Small intestine (tissue), 7 donors: ENCODE data around the gene TMEM248. TPM values are rescaled to one million over a fixed set of nuclear protein-coding genes. Genes with fewer than 3 reads are reported as not detected.

Experiments
- DNase-seq, 2 donors: peaks; one replicate each; pipeline versions ENCODE4 v3.0.0 to v3.0.0-alpha.2; 2013
- FAIRE-seq: peaks from 2 replicates; lab custom pipeline; 2012; peaks lifted over from hg19 to GRCh38; lab: Jason Lieb, UNC
- H3K27ac ChIP-seq, 3 donors: one replicate each; pipeline ENCODE4 v1.5.1; 2013; ENCODE audit warnings: low read length in 2 of 3, mild to moderate bottlenecking in 2 of 3, control low read depth in 1 of 3, inconsistent platforms in 1 of 3, low read depth in 1 of 3, moderate library complexity in 1 of 3
- H3K27me3 ChIP-seq, 3 donors: one replicate each; pipeline ENCODE4 v1.6.1; 2013; ENCODE audit warnings: low read length in 3 of 3, inconsistent platforms in 1 of 3; ENCODE audit not compliant: control insufficient read depth in 3 of 3, insufficient read depth in 3 of 3
- H3K36me3 ChIP-seq, 3 donors: one replicate each; pipeline ENCODE4 v1.6.1; 2013; ENCODE audit warnings: low read length in 3 of 3, inconsistent platforms in 1 of 3, low read depth in 1 of 3, mild to moderate bottlenecking in 1 of 3, moderate library complexity in 1 of 3; ENCODE audit not compliant: control insufficient read depth in 3 of 3, insufficient read depth in 2 of 3
- H3K4me1 ChIP-seq, 3 donors: one replicate each; pipeline ENCODE4 v1.6.1; 2013; ENCODE audit warnings: low read length in 2 of 3, inconsistent platforms in 1 of 3, low read depth in 1 of 3, mild to moderate bottlenecking in 1 of 3, moderate library complexity in 1 of 3; ENCODE audit not compliant: control insufficient read depth in 3 of 3, insufficient read depth in 2 of 3
- H3K4me3 ChIP-seq, 3 donors: one replicate each; pipeline ENCODE4 v1.5.1; 2013; ENCODE audit warnings: low read length in 3 of 3, control low read depth in 1 of 3, inconsistent platforms in 1 of 3, low read depth in 1 of 3, mild to moderate bottlenecking in 1 of 3, moderate library complexity in 1 of 3
- H3K9me3 ChIP-seq, 2 donors: one replicate each; pipeline ENCODE4 v1.6.1; 2013; ENCODE audit warnings: low read depth in 1 of 2, low read length in 1 of 2; ENCODE audit not compliant: control insufficient read depth in 2 of 2, insufficient read depth in 1 of 2
- WGBS, 3 donors: extraction: QIAGEN DNeasy Blood & Tissue Kit; methylation state at CpG; one replicate each; pipeline ENCODE4 v1.1.7; 2013; 5-methylcytosine and 5-hydroxymethylcytosine counted together
- polyA plus RNA-seq, 4 donors: library from polyadenylated mRNA; stranded (reverse) in 3 of 4; unstranded in 1 of 4; fragments of 200-250 nt in 3 of 4; fragments of 120-200 nt in 1 of 4; gene quantifications; one replicate each; pipeline versions ENCODE4 v1.2.1 to v1.2.3, GENCODE V29; 2013
- donor health status: healthy with polysubstance abuse.
- donor health status: control.
- donor health status: control.
- donor health status: Bipolar disorder and iron deficiency.
- donor health status: healthy.

The TMEM248 gene
- polyA plus RNA-seq, 4 donors = 16.3 to 61.9 (median 37.3) TPM

- peaks cover 5 to 9% (median 7%) of the 10 kb centered on the region in 3 donors for H3K4me1 ChIP-seq
- peaks cover 0 to 33% (median 2%) of the 10 kb centered on the region in 3 donors for H3K36me3 ChIP-seq
- 63 to 82% (median 65%) methylated on average over 3 of the region's 3 CpGs for WGBS, 3 donors
- H3K9me3 ChIP-seq = no peaks in the 10 kb centered on the region
- no peaks in the 10 kb centered on the region for H3K27me3 ChIP-seq
- no peak overlapping the region for H3K4me3 ChIP-seq
- no peak for FAIRE-seq
- no peak for DNase-seq
- no peak overlapping the region for H3K27ac ChIP-seq
These were observed 4.2 kb downstream of the TMEM248 start for GRCh38 chr7:66925255-66925654.

GRCh38 chr7:66927348-66927948 is 6.4 kb downstream of the TMEM248 start:
- H3K9me3 ChIP-seq = no peaks in the 10 kb centered on the region
- no peak overlapping the region for H3K27ac ChIP-seq
- no peak overlapping the region for H3K4me3 ChIP-seq
- 58 to 69% (median 67%) methylated on average over 7 of the region's 7 CpGs for WGBS, 3 donors
- no peaks in the 10 kb centered on the region for H3K27me3 ChIP-seq
- H3K36me3 ChIP-seq = peaks cover 0 to 40% (median 2%) of the 10 kb centered on the region in 3 donors
- FAIRE-seq (no peak), DNase-seq (no peak)
- peaks cover 7 to 8% (median 7%) of the 10 kb centered on the region in 3 donors for H3K4me1 ChIP-seq

- Histone ChIP-seq H3K4me1 (peaks cover under 1 to 4% (median 3%) of the 10 kb centered on the region in 3 donors), H3K9me3 (no peaks in the 10 kb centered on the region), H3K27me3 (no peaks in the 10 kb centered on the region), H3K36me3 (peaks cover 0 to 37% (median 2%) of the 10 kb centered on the region in 3 donors), H3K4me3 (no peak overlapping the region), H3K27ac (no peak overlapping the region)
- FAIRE-seq (no peak), DNase-seq (no peak)
- WGBS, 3 donors = 89 to 93% (median 92%) methylated on average over 4 of the region's 4 CpGs
These were observed 7.4 kb downstream of the TMEM248 start for GRCh38 chr7:66928388-66928787.

- FAIRE-seq (no peak), DNase-seq (no peak)
- Histone ChIP-seq H3K27ac (no peak overlapping the region), H3K4me3 (no peak overlapping the region), H3K27me3 (no peaks in the 10 kb centered on the region), H3K36me3 (peaks cover 0 to 34% (median 2%) of the 10 kb centered on the region in 3 donors), H3K9me3 (no peaks in the 10 kb centered on the region), H3K4me1 (peaks cover 0 to 4% (median 3%) of the 10 kb centered on the region in 3 donors)
- WGBS, 3 donors = 91 to 96% (median 93%) methylated on average over 8 of the region's 8 CpGs
These were observed 8.1 kb downstream of the TMEM248 start for GRCh38 chr7:66929165-66929564.

- H3K27me3 ChIP-seq = no peaks in the 10 kb centered on the region
- FAIRE-seq (no peak), DNase-seq (no peak)
- WGBS, 3 donors = 96 to 99% (median 96%) methylated on average over 5 of the region's 5 CpGs
- H3K9me3 ChIP-seq = no peaks in the 10 kb centered on the region
- H3K36me3 ChIP-seq = peaks cover 0 to 32% (median 2%) of the 10 kb centered on the region in 3 donors
- no peak overlapping the region for H3K4me3 ChIP-seq
- H3K4me1 ChIP-seq = peaks cover 0 to 4% (median 3%) of the 10 kb centered on the region in 3 donors
- H3K27ac ChIP-seq = no peak overlapping the region
These were observed 8.9 kb downstream of the TMEM248 start for GRCh38 chr7:66929935-66930334.

- DNase-seq = peak in 1 of 2 donors; percentile 22
- Histone ChIP-seq H3K27ac (no peak overlapping the region), H3K4me3 (no peak overlapping the region), H3K4me1 (peaks cover 0 to 5% (median 3%) of the 10 kb centered on the region in 3 donors), H3K27me3 (no peaks in the 10 kb centered on the region), H3K36me3 (peaks cover 0 to 32% (median 2%) of the 10 kb centered on the region in 3 donors), H3K9me3 (no peaks in the 10 kb centered on the region)
- no peak for FAIRE-seq
- WGBS, 3 donors = 64 to 84% (median 67%) methylated on average over 5 of the region's 5 CpGs
These were observed 9.3 kb downstream of the TMEM248 start for GRCh38 chr7:66930341-66930740.

- H3K27ac ChIP-seq = peak overlapping the region in 1 of 3 donors; percentile 11
- DNase-seq (no peak), FAIRE-seq (no peak)
- H3K4me1 ChIP-seq = peaks cover 0 to 3% (median 3%) of the 10 kb centered on the region in 3 donors
- H3K9me3 ChIP-seq = peaks cover 0 to 2% of the 10 kb centered on the region in 2 donors
- H3K27me3 ChIP-seq = no peaks in the 10 kb centered on the region
- 56 to 68% (median 57%) methylated on average over 4 of the region's 4 CpGs for WGBS, 3 donors
- no peak overlapping the region for H3K4me3 ChIP-seq
- H3K36me3 ChIP-seq = peaks cover 0 to 32% (median 4%) of the 10 kb centered on the region in 3 donors
These were observed 12.4 kb downstream of the TMEM248 start for GRCh38 chr7:66933469-66933868.

- FAIRE-seq (no peak), DNase-seq (no peak)
- peaks cover 0 to 3% (median 0%) of the 10 kb centered on the region in 3 donors for H3K4me1 ChIP-seq
- H3K9me3 ChIP-seq = peaks cover 0 to 2% of the 10 kb centered on the region in 2 donors
- no peaks in the 10 kb centered on the region for H3K27me3 ChIP-seq
- no peak overlapping the region for H3K4me3 ChIP-seq
- WGBS, 3 donors = 95 to 97% (median 96%) methylated on average over 4 of the region's 4 CpGs
- H3K36me3 ChIP-seq = peaks cover 2 to 31% (median 3%) of the 10 kb centered on the region in 3 donors
- no peak overlapping the region for H3K27ac ChIP-seq
These were observed 16.9 kb downstream of the TMEM248 start for GRCh38 chr7:66937940-66938339.
